Measurements from ENCODE around the gene NPIPB5. TPM values are rescaled to one million over a fixed set of nuclear protein-coding genes. Genes with fewer than 3 reads are reported as not detected.
"Not testable (repeated sequence)": the region's sequence is repeated elsewhere in the genome, so short reads cannot be mapped to it uniquely, and the experiment has no call there.

Gene NPIPB5
- total RNA-seq, 1 experiment from 2014 or later, result 231 TPM

- not testable (repeated sequence) for H3K27me3 Mint-ChIP-seq (ENCODE audit: low read depth); H3K14ac ChIP-seq (ENCODE audit: insufficient read depth, low read length); H3K4me3 Mint-ChIP-seq; H2BK15ac ChIP-seq (ENCODE audit: low read depth, low read length); H3K4ac ChIP-seq (ENCODE audit: low read depth, low read length); H4K91ac ChIP-seq (ENCODE audit: insufficient read length, low read depth, low read length); H3K18ac ChIP-seq (ENCODE audit: insufficient read length, low read depth, low read length); H4K20me1 ChIP-seq (ENCODE audit: control insufficient read depth, insufficient read depth, insufficient read length); H3K27me3 ChIP-seq (ENCODE audit: insufficient read depth, low read length); H3K4me1 Mint-ChIP-seq; H2BK20ac ChIP-seq (ENCODE audit: low read depth, low read length, poor library complexity, severe bottlenecking); H3T11ph ChIP-seq (ENCODE audit: low read length); H4K5ac ChIP-seq (ENCODE audit: insufficient read length, low read depth, low read length); H2AFZ ChIP-seq (ENCODE audit: low read length); H3K36me3 Mint-ChIP-seq (ENCODE audit: insufficient read depth in 1 of 3, low read depth in 3 of 3); H3K79me2 ChIP-seq (ENCODE audit: insufficient read depth, low read length); H3K9me3 ChIP-seq (ENCODE audit: control insufficient read depth, low read depth, low read length); H2AK5ac ChIP-seq (ENCODE audit: insufficient read length, low read length); H2BK12ac ChIP-seq (ENCODE audit: insufficient read length, low read depth, low read length); H3K79me1 ChIP-seq (ENCODE audit: insufficient read depth, low read depth, low read length, poor library complexity, severe bottlenecking); H3K23ac ChIP-seq (ENCODE audit: insufficient read length, low read depth, low read length); H3K9ac ChIP-seq (ENCODE audit: extremely low read depth, insufficient read length, low read length); H3K27ac ChIP-seq (ENCODE audit: insufficient read length, low read depth, low read length); H3K4me2 ChIP-seq (ENCODE audit: insufficient read depth, insufficient read length, low read length); H3K23me2 ChIP-seq (ENCODE audit: insufficient read length, low read depth, low read length, poor library complexity, severe bottlenecking); H3K27ac Mint-ChIP-seq; H4K8ac ChIP-seq (replicated peaks; ENCODE audit: insufficient read length, low read depth, low read length); H2BK5ac ChIP-seq (ENCODE audit: insufficient read length, low read length); H3K4me1 ChIP-seq (ENCODE audit: insufficient read depth, low read length); H2BK120ac ChIP-seq (ENCODE audit: low read depth, low read length, poor library complexity, severe bottlenecking); H3K56ac ChIP-seq (ENCODE audit: insufficient read length, low read depth, low read length); H3K9me3 Mint-ChIP-seq
- DNase-seq, result peak; percentile 8
- no CpG with 5 or more reads among the region's 5 CpGs for WGBS (ENCODE audit: extremely low coverage, insufficient read length, low lambda C conversion rate)
Observed at GRCh38 chr16:22551651-22552050, 41.0 kb downstream of the NPIPB5 start.

GRCh38 chr16:22556759-22557158, 46.1 kb downstream of the NPIPB5 start:
- not testable (repeated sequence) for H3K27me3 ChIP-seq (ENCODE audit: insufficient read depth, low read length); H2BK5ac ChIP-seq (ENCODE audit: insufficient read length, low read length); H3K23ac ChIP-seq (ENCODE audit: insufficient read length, low read depth, low read length); H4K5ac ChIP-seq (ENCODE audit: insufficient read length, low read depth, low read length); H2AFZ ChIP-seq (ENCODE audit: low read length); H2AK5ac ChIP-seq (ENCODE audit: insufficient read length, low read length); H3K4me1 Mint-ChIP-seq; H3K27ac Mint-ChIP-seq; H3K4ac ChIP-seq (ENCODE audit: low read depth, low read length); H3K18ac ChIP-seq (ENCODE audit: insufficient read length, low read depth, low read length); H2BK12ac ChIP-seq (ENCODE audit: insufficient read length, low read depth, low read length); H3K27me3 Mint-ChIP-seq (ENCODE audit: low read depth); H3K79me2 ChIP-seq (ENCODE audit: insufficient read depth, low read length); H4K20me1 ChIP-seq (ENCODE audit: control insufficient read depth, insufficient read depth, insufficient read length); H3K23me2 ChIP-seq (ENCODE audit: insufficient read length, low read depth, low read length, poor library complexity, severe bottlenecking); H3K27ac ChIP-seq (ENCODE audit: insufficient read length, low read depth, low read length); H3K4me1 ChIP-seq (ENCODE audit: insufficient read depth, low read length); H2BK15ac ChIP-seq (ENCODE audit: low read depth, low read length); DNase-seq; H3K4me3 Mint-ChIP-seq; H4K91ac ChIP-seq (ENCODE audit: insufficient read length, low read depth, low read length); H3K79me1 ChIP-seq (ENCODE audit: insufficient read depth, low read depth, low read length, poor library complexity, severe bottlenecking); H3K56ac ChIP-seq (ENCODE audit: insufficient read length, low read depth, low read length); H2BK120ac ChIP-seq (ENCODE audit: low read depth, low read length, poor library complexity, severe bottlenecking); H3K36me3 Mint-ChIP-seq (ENCODE audit: insufficient read depth in 1 of 3, low read depth in 3 of 3); H3K9me3 Mint-ChIP-seq; H3T11ph ChIP-seq (ENCODE audit: low read length); H3K9me3 ChIP-seq (ENCODE audit: control insufficient read depth, low read depth, low read length); H2BK20ac ChIP-seq (ENCODE audit: low read depth, low read length, poor library complexity, severe bottlenecking); H4K8ac ChIP-seq (replicated peaks; ENCODE audit: insufficient read length, low read depth, low read length); H3K14ac ChIP-seq (ENCODE audit: insufficient read depth, low read length); H3K4me2 ChIP-seq (ENCODE audit: insufficient read depth, insufficient read length, low read length); H3K9ac ChIP-seq (ENCODE audit: extremely low read depth, insufficient read length, low read length)
- no CpG with 5 or more reads among the region's 7 CpGs for WGBS (ENCODE audit: extremely low coverage, insufficient read length, low lambda C conversion rate)

Other genes starting within 250 kb of the NPIPB5 start
- gene POLR3E, start 213.5 kb upstream of the NPIPB5 start, total RNA-seq (2021), result 101 and 103 TPM in 2 replicates
- 33.4 and 33.8 TPM in 2 replicates for gene CDR2, start 136.3 kb upstream of the NPIPB5 start, total RNA-seq (2021)